Stimulated activated CD4-positive, alpha-beta T cell treated with anti-CD3 and anti-CD28 coated beads, TNF-alpha, amount 100 ng/mL, for 48 hours (primary cell): ENCODE results near the gene ZNF503.

Experiments
- DNase-seq, 3 donors: peaks; one replicate each; pipeline ENCODE4 v3.0.0-alpha.2; 2020; ENCODE audit warnings: low read depth in 3 of 3

Gene ZNF503

DNA sequence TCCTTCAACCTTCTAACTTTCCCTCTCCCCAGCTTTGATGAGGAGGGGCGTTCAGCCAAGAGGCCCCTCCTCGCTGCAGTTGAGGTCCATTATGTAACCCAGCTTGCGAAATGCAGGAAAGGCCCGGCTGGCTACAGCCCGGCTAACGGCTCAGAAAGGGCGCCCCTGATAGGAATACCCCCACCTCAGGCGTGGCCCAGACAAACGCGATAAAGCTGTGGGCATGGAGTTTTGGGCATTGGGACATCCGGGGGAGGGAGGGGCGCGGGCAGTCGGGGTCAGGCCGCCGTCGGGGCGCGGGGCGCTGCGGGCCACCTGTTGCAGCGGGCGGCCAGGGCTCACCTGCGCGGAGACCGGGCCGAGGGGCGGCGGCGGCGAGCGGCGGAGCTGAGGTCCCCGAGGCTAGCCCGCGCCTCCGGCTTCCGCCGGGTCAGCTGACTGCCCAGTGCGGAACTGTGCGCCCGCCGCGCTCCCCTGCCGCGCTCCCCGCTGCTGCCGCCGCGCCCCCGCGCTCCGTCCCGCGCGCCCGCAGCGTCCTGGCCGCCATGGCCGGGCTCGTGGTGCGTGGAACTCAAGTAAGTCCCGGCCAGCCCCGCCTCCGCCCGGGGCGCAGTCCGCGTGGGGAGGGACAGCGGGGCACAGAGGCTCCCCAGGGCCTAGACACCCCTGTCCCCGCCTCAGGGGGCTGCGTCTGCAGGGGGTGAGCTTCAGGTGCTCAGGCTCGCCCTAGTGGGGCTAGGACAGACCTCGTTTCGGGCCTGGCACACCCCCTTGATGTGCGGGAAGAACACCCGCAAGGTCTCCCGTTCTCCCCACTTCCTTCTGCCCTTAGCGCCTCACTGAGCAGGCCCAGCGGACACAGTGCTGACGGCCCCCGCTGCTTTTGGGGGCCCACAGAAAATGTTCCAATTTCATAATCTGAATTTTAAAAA lies 29.9 kb upstream of the ZNF503 start, which contains the start of gene LRMDA:
LRMDA (plus strand) TSS at position 445 of the 932 bp plus-strand sequence.
- DNase-seq: no peak

- DNase-seq: no peak
Observed at GRCh38 chr10:75430000-75430763, 28.6 kb upstream of the ZNF503 start.

DNA sequence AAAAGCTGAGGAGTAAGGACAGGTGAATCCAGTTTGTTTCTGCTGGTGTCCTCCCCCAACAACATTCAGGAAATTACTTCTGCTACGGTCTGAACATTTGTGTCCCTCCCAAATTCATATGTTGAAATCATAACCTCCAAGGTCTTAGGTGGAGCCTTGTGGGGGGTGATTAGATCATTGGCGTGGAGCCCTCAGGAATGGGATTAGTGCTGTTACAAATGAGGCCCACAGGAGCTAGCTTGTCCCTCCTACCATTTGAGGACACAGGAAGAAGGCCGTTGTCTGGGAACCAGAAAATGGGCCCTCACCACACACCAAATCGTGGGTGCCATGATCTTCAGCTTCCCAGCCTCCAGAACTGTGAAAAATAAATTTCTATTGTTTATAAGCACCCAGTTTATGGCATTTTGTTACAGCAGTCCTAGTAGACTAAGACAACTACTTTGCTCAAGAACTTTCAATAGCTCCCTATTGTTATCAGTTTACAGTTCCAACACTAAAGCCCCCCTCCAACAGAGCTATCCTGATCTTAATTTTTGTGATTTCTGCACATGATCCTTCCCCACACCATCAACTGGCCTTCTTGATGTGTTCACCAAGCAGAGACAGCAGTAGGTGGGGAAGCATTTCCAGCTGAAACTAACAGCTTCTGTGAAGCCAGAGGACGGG lies 27.7 kb upstream of the ZNF503 start:
- no peak for DNase-seq

GRCh38 chr10:75428434-75429158 lies 27.0 kb upstream of the ZNF503 start:
- DNase-seq: no peak

- no peak for DNase-seq
Observed at GRCh38 chr10:75427951-75428350, 26.4 kb upstream of the ZNF503 start.

GRCh38 chr10:75426880-75427279 lies 25.3 kb upstream of the ZNF503 start:
- DNase-seq: no peak

GRCh38 chr10:75425291-75426079 lies 23.9 kb upstream of the ZNF503 start:
- DNase-seq: no peak

- DNase-seq: no peak
Observed at GRCh38 chr10:75424571-75424970, 23.0 kb upstream of the ZNF503 start.

DNA sequence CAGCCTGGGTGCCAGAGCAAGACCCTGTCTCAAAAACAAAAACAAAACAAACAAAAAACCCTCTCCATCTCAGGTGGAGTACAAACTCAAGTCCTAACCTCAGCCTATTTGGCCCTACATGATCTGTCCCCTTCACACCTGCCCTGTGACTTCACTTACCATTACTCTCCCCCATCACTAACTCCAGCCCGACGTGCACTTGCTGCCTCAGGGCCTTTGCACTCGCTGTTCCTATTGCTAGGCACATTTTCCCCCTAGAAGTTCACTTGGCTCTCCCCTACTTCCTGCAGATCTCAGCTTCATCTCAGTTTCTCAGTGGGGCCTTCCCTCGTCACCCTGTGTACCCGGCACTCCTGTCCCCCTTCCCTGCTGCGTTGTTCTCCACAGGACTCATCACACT lies 21.3 kb upstream of the ZNF503 start:
- DNase-seq: no peak

DNA sequence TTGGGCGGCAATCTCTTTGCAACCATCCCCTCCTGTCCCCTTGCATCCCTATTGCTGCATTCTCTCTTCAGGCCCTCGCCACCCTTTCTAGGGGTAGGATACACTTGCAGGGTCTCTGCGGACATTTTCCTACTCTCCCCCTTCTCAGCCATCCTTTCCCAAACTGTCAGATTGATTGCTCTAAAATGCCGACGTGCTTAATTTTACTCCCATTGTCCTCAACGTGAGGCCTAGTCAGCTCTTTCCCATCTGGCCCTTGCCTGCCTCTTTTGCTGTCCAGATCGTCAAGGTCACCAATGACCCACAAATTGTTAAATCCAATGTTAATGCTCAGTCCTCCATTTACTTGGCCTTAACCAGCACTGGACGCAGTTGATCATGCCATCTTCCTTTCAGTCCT lies 17.1 kb upstream of the ZNF503 start:
- no peak for DNase-seq

GRCh38 chr10:75418293-75418692 lies 16.7 kb upstream of the ZNF503 start:
- DNase-seq: no peak

DNA sequence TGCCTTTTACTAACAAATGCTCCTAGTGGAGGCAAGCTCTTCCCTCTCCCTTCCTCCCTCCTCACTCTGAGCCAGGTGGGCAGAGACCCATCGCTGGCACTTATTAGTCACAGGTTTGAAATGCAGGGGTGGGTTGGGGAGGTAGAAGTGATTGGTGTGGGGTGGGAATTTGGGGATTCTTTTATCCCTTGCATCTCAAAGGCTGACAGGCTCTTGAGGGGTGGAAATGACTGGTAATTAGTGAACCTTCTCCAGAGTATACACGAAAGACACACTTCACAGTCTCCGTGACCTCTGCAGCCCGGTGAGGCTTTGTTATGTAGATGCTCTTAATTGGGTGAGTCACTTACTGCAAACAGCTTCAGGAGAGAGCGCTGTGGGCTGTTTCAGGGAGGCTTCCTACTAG lies 16.0 kb upstream of the ZNF503 start:
- no peak for DNase-seq

DNA sequence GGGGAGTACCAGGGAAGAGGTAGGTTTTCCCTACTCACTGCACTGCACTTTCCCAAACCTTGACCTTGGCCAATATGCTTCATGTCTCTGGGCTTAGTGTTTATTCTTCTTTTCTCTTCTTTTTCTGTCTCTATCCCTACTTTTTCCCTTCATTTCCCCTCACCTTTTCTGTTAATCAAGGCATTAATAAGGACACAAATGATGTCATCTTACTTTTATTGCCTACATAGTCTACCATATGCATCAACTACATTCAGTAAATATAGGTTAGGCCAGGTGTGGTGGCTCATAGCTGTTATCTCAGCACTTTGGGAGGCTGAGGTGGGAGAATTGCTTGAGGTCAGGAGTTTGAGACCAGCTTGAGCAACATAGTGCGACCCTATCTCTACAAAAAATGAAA lies 13.0 kb upstream of the ZNF503 start:
- no peak for DNase-seq

- no peak for DNase-seq
Observed at GRCh38 chr10:75410132-75411005, 8.8 kb upstream of the ZNF503 start.

DNA sequence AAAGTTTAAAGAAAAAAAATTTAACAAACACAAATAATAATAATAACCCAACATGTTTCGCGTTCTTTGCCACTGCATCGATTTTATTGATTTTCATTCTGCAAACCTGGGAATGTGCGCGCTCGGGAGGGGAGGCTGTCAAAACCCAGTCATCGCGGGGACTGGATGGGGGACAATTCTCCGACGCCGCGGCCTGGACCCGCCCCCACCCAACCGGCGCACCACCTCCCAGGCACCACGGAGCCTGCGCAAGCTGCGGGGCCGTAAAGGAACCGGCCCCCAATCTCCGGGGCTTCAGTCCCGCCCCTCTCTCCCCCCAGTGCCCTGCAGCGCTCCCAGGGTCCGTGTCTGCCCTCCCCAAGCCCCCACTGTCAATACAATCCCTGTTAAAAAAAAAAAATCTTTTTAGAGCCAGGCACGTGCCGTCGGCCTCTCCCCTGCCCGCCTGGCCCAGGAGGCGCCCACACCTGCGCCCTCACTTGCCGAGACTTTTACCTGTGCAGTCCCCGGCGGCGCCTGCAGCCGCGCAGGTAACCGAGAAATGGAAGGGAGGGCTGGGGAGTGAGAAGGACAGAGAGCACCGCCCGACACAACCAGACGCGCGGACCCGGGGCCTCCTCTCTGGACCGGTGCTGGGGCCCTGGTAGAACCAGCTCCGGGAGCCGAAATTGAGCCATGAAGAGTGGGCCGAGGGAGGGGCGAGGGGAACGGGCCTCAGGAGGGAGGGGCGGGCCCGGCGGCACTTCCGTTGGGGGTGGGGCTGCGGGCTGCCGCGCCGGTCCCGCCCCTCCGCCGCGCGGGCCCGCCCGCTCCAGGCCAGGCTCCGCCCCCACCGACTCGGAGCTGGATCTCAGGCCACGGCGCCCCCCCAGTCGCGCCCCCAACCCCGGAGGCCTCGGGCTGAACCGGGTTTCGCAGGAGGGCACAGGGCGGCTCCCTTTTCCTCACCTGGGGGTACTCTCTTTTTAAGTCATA lies 7.6 kb upstream of the ZNF503 start:
- no peak for DNase-seq

DNA sequence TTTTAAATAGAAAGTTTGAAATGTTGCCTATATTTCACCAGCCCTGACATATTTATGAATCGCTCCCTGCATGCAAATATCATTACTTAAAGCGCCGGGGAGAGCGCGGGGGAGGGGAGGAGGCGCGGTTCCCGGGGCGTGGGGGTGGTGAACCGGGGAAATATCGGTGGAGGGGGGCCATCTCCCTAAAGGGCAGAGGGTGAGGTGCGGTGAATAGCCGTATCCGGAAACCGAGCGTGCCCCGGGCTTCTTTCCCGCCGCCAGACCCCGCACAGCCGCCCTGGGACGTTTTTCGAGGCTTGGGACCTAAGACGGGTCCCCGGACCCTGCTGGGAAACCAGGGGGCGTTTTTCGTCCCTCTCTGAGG lies 6.9 kb upstream of the ZNF503 start:
- no peak for DNase-seq

- DNase-seq: no peak
Observed at GRCh38 chr10:75407713-75408508, 6.3 kb upstream of the ZNF503 start.

GRCh38 chr10:75407224-75407712 lies 5.7 kb upstream of the ZNF503 start:
- DNase-seq: no peak
